GM19467 (cell line): ENCODE data around the gene COPE.
"Not testable (repeated sequence)": the region's sequence is repeated elsewhere in the genome, so short reads cannot be mapped to it uniquely, and the experiment has no call there.

Experiments used
- ATAC-seq: cut with Tn5 transposase; IDR thresholded peaks from one replicate; pipeline ENCODE4 v1.9.1; 2021; ENCODE audit warnings: mild to moderate bottlenecking, moderate library complexity; ENCODE audit not compliant: unreplicated experiment

COPE gene

GRCh38 chr19:18940769-18941627 is 21.8 kb upstream of the COPE start, which contains the start of gene HOMER3:
Gene HOMER3 (minus strand): TSS chr19:18941217. CDS start chr19:18938982, 2,235 bp downstream.
- ATAC-seq, result no peak

- ATAC-seq, result no peak
Measured at GRCh38 chr19:18939922-18940768, 21.0 kb upstream of the COPE start.

GRCh38 chr19:18939163-18939562 is 20.0 kb upstream of the COPE start:
- ATAC-seq, result no peak

- ATAC-seq, result no peak
Measured at GRCh38 chr19:18933297-18933696, 14.1 kb upstream of the COPE start.

DNA sequence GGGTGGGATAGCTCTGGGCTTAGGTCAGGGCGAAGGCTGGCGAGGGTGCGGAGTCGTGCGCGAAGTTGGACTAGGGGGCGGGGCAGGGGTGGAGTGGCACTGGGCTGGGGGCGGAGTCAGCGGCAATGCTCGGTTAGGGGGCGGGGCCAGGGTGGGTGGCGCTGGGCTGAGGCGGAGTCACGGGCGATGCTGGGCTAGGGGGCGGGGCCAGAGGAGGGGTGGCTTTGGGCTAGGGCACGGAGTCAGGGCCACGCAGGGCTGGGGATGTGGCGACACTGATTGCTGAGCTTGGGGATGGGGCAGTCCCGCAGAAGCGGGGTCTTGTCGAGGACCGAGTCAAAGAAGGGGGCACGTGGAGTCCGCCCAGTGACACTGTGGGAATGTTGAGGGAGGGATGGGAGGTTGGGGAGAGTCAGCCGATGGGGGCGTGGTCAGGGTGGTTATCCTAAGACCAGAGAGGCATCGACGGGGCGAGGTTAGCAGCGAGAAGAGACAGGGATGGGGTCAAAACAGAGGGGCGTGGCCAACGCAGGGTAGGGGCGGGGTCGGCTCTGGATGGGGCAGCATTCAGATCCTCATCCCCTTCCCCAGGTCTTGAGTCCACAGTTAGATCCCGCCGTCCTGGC is 13.1 kb upstream of the COPE start:
- no peak for ATAC-seq

DNA sequence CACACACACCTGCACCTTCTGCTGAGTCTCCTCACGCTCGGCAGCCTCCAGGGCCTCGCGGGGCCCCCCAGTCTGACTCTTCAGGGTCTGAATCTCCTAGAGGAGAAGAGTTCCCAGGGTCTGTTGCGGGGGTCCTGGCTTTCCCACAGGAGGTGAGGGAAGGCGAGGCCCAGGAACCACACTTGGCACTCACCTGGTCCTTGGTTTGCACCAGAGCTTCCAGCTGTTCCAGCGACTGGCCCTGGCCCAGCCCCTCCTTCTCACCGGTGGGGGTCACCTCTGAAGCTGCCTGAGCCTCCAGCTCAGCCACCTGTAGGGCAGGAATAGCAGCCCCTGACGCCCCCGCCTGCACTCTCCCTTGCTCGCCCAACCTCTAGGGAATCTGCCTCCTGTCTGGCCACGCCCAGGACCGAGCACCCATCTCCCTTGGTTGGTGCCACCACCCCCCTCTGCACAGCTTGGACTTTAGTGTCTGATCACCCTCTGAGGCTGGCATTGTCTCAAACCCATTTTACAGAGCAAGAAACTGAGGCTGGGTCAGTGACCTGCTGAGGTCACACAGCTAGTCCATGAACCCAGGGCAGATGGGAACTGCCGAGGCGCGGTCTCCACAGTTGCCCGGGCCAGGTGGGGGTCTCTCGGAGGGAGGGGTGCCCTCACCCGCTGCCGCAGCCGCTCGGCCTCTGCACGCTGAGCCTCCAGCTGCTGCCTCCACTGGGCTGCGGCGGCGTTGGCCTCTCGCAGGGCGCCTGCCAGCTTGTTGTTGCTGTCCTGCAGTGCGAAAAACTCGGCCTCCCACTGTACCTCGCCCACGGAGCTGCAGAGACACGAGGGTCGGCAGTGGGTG is 12.4 kb upstream of the COPE start:
- no peak for ATAC-seq

GRCh38 chr19:18929311-18929710 is 10.1 kb upstream of the COPE start:
- ATAC-seq, result no peak

DNA sequence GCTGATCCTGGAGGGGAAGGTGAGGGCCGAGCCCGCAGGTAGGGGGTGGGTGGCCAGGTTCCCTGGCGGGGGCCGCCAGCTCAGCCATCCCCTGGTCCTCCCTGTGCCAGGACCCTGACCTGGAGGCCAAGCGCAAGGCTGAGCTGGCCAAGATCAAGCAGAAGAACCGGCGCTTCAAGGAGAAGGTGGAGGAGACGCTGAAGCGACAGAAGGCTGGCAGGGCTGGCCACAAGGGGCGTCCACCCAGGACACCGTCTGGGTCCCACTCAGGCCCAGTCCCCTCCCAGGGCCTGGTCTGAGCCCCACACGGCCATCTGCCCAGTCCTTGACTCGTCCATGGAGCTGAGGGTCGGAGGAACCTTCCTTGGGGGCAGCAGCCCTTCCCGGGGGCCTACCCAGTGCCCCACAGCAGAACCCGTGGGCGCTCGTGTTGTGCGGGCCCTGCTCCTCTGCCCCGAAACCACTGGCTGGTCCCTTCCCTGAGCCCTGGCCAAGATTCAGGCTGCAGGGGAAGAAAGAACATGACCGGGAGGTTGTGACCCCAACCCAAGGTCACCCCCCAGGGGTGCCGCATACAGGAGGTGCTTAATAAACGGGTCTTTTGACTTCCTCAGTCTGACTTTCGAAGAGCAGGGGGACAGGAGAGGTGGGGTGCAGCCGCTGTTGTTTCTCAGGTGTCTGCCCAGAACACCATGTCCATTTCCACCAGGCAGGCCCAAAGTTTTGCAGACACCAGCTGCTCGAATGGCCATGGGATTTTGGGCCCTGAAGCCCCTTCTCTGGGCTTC is 9.0 kb upstream of the COPE start:
- ATAC-seq, result no peak

DNA sequence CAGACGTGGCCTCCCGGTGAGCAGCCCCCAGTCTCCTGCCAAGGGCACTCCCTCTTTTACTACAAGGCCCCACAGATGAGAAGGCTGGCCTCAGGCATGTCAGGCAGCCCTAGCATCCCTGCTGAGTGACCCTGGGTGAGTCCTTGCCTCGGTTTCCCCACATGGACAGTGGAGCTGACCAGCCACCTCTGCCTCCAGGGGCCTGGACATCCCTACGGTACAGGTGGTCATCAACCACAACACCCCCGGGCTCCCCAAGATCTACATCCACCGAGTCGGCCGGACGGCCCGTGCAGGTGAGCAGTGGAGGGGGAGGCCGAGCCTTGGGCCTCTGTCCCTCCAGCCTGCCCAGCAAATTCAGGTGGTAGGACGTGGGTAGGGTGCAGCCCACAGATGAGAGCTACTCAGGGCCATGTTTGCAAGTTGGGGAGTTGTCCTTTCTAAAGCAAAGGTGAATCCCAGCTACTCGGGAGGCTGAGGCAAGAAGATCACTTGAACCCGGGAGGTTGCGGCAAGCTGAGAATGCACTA is 5.6 kb upstream of the COPE start:
- no peak for ATAC-seq

DNA sequence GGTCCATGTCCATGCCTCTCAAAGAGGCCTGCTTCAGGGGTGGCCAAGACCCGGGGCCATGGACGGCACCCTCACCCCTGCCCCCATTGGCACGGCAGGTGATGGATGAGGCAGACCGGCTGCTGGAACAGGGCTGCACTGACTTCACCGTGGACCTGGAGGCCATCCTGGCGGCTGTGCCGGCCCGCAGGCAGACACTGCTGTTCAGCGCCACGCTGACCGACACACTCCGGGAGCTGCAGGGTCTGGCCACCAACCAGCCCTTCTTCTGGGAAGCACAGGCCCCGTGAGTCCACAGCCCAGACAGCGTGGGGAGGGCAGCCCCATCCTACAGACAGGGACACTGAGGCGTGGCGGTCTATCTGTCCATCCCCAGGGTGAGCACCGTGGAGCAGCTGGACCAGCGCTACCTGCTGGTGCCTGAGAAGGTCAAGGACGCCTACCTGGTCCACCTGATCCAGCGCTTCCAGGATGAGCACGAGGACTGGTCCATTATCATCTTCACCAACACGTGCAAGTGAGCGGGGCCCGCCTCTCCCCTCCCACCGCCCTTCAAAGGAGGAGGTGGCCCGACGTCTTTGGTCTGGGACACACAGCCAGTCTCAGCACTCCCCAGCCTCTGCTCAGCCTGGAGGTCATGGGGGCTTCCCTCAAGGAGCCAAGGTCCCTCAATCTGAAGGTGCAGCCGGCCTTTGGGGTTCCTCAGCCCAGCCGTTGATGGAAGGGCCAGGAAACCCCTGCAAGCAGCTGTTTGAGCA is 3.2 kb upstream of the COPE start:
- no peak for ATAC-seq

DNA sequence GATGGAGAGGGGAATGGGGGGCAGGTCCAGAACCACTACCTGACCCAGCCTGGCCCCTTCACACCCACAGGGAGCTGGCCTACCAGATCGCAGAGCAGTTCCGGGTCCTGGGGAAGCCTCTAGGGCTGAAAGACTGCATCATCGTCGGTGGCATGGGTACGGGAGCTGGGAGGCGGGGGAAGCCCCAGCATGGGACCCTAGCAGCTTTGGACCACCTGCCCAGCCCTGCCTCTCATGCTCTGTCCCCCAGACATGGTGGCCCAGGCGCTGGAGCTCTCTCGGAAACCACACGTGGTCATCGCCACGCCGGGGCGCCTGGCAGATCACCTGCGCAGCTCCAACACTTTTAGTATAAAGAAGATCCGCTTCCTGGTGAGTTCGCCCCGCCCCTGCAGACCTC is 2.4 kb upstream of the COPE start:
- no peak for ATAC-seq

DNA sequence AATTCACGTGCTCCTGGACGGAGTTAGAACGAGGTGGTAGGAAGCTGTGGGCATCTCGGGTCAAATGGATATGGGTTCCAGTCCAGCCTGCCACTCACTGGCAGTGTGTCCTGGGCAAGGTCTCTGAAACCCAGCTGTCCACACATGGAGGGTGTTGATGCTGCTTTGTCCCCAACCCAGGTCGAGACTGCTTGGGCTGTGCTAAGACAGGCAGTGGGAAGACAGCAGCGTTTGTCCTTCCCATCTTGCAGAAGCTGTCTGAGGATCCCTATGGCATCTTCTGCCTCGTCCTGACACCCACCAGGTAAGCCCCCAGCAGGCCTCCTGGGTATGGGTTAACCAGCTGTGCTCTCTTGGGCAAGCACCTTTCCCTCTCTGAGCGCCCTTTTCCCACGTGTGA is 1.2 kb upstream of the COPE start:
- ATAC-seq, result no peak

GRCh38 chr19:18919900-18920214 is 670 bp upstream of the COPE start:
- ATAC-seq, result no peak

DNA sequence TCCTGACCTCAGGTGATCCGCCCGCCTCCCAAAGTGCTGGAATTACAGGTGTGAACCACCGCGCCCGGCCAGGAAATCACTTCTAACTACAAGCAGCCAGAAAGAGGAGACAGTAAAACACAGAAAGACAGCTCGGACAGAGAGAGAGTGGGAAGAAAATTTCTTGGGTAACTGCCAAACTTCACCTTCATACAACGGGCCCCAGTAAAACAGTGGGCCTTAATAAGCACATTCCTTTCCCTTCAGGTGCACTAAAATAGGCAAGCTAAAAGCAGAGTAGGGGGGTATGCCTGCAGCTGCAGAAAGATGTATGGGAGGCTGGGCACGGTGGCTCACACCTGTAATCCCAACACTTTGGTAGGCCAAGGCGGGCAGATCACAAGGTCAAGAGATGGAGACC is 1.6 kb downstream of the COPE start:
- ATAC-seq, result not testable (repeated sequence)

GRCh38 chr19:18915639-18916038 is 3.5 kb downstream of the COPE start:
- ATAC-seq, result no peak

GRCh38 chr19:18913466-18913865 is 5.7 kb downstream of the COPE start:
- no peak for ATAC-seq

DNA sequence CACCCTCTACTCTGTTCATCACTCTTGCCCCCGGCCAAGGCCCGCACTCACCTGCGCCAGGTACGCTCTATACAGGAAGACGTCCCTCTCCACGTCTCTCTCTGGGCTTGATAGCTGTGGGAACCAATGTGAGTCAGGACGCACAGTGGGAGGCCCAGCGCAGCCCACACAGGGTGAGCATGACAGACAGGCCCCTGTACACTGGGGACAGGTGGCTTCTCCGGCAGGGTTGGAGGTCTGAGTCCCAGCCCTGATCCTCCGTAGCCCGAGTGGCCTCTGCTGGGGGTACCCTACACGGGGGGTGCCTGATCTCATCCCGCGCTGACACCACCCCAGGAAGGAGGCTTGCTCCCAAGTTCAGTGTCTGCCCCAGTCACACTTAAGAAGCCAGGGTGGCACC is 6.3 kb downstream of the COPE start:
- ATAC-seq, result no peak

- no peak for ATAC-seq
Measured at GRCh38 chr19:18910801-18911436, 8.3 kb downstream of the COPE start.

GRCh38 chr19:18910010-18910409 is 9.2 kb downstream of the COPE start:
- no peak for ATAC-seq
